Activated CD4-positive, alpha-beta T cell treated with anti-CD3 and anti-CD28 coated beads, Interleukin-2, amount 50 U/mL, for 16 hours (primary cell): ENCODE measurements around the gene TLR8.

Experiments used
- DNase-seq: peaks from one replicate; pipeline ENCODE4 v3.0.0-alpha.2; 2020

TLR8 gene

DNA sequence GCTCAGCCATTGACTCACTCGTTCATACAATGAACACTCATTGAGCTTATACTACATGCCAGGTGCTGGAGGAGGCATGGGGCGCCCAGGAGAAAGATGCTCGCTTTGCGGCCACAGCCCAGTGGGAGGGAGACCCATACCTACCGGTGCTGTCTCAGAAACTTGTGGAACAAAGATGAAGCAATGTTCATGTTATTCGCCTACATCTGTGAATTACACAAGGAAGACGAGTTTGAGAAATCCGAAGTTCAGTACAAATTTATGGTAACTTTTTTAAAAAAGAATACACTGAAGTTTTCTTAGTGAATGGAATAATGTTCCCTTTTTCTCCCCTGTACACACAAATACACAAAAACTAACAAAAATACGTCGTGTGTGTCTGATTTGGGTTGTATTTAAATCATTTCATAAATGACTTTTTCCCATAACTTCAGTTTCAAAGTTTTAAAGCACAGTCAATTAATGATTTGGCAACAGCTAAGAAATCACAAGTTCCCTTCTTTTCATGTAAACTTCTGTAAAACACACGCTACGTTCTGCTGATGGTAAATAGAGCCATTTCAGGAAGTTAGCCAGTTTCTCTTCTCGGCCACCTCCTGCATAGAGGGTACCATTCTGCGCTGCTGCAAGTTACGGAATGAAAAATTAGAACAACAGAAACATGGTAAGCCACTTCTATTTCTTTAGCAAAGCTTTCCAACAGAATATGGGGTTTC lies at the start of gene TLR8:
Gene TLR8, plus strand, starts transcription at position 575 of the 716 bp plus-strand sequence. Its CDS starts 87 bp downstream, at position 662.
- no peak for DNase-seq

GRCh38 chrX:12865359-12865758 lies 41.1 kb upstream of the TLR8 start:
- DNase-seq: no peak

DNA sequence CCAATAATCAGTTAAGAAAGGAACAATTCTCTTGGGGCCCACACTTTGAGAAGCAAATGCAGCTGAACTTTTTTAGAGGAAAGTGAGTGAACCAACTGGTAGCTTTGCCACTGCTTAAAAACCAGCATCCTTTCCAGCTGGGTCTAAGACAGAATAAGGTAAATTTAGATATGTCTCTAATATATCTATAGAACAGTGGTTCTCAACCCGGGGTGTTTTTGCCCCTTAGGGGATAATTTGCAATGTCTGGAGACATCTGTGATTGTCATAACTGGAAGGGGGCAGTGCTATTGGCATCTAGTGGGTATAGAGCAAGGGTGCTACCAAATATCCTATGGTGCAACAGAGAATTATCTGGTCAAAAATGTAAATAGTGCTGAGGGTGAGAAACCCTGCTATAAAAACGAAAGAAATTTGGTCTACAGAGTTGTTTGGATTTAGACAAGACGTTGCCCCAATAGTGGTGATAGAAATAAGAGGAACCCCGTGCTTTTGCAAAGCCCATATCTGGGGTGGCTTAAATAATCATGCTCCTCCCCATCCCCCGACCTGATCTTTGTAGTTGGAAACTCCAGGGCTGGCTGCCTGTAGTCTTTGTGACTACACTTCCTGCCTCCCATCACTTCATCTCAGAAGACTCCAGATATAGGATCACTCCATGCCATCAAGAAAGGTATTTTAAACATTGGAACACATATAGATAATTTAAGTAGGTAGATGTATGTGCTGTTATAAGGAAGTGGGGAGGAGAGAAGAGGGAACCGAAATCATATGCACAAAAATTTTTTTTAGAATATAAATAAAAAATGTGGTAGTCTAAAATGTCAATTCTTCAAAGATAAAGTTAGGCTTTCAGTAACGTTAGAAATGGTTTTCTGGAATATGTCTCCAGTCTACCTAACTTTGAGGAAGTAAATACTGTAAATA lies 39.7 kb upstream of the TLR8 start, which contains the start of gene TLR7:
Gene TLR7, plus strand, starts transcription at position 622 of the 927 bp plus-strand sequence. CDS start 507 bp downstream, outside the sequence.
- DNase-seq: no peak

GRCh38 chrX:12867685-12868084 lies 38.7 kb upstream of the TLR8 start:
- DNase-seq: no peak

DNA sequence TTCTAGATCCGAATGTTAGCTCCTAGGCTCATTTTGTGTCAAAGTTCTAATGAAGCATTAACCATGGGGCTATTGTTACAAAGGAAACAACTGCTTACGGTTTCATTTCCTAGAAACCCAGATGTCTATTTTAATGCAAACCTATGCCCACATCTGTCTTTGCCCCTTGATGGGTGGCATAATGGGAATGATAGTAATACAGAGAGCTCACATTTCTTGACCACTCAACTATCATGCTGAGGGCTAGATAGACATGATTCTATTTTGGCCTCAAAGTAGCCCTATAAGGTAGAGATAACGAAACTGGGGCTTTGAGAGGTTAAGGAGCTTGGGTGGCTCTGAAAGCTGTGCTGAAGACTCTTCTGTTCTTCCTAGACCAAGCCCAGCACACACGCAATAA lies 37.7 kb upstream of the TLR8 start:
- no peak for DNase-seq

GRCh38 chrX:12871257-12871656 lies 35.2 kb upstream of the TLR8 start:
- DNase-seq: no peak

GRCh38 chrX:12872741-12873140 lies 33.7 kb upstream of the TLR8 start:
- no peak for DNase-seq

- no peak for DNase-seq
Measured at GRCh38 chrX:12874581-12874980, 31.8 kb upstream of the TLR8 start.

DNA sequence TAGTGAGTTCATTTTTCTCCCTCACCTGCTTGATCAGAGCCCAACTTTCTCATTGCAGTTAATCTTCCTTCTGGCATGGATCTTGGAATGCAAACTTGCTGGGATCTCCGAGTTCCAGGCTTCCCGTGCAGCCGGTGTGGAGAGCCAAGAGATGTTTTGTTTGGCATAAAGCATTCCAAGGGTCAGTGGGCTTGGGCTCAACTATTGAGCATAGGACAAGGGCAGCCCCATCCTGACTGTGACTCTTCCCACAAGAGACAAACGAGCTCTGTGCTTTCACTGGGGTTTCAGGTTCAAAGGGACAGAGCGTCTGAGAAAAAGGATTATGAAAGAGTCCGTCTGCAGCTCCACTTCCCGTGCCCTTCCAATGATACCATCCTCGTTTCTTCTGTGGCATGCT lies 29.0 kb upstream of the TLR8 start:
- no peak for DNase-seq

- DNase-seq: no peak
Measured at GRCh38 chrX:12878536-12878935, 27.9 kb upstream of the TLR8 start.

DNA sequence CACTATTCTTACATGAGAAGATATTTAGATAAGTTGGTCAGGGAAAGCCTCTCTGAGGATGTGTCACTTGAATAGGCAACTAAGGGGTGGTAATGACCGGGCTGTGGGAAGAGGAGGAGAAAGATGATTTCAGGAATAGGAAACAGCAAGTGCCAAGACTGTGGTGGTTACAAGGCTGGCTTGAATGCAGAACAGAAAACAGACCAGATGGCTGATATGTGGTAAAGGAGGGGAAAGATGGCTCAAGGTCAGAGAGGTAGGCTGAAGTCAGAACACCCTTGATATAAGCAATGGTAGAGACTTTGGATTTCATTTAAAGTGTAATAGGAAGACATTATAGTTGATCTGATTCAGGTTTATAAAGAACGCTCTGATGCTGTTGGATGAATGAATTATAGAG lies 24.5 kb upstream of the TLR8 start:
- no peak for DNase-seq

DNA sequence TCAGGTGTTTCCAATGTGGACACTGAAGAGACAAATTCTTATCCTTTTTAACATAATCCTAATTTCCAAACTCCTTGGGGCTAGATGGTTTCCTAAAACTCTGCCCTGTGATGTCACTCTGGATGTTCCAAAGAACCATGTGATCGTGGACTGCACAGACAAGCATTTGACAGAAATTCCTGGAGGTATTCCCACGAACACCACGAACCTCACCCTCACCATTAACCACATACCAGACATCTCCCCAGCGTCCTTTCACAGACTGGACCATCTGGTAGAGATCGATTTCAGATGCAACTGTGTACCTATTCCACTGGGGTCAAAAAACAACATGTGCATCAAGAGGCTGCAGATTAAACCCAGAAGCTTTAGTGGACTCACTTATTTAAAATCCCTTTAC lies 20.9 kb upstream of the TLR8 start:
- no peak for DNase-seq

DNA sequence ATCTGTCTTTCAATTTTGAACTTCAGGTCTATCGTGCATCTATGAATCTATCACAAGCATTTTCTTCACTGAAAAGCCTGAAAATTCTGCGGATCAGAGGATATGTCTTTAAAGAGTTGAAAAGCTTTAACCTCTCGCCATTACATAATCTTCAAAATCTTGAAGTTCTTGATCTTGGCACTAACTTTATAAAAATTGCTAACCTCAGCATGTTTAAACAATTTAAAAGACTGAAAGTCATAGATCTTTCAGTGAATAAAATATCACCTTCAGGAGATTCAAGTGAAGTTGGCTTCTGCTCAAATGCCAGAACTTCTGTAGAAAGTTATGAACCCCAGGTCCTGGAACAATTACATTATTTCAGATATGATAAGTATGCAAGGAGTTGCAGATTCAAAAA lies 19.9 kb upstream of the TLR8 start:
- DNase-seq: no peak

DNA sequence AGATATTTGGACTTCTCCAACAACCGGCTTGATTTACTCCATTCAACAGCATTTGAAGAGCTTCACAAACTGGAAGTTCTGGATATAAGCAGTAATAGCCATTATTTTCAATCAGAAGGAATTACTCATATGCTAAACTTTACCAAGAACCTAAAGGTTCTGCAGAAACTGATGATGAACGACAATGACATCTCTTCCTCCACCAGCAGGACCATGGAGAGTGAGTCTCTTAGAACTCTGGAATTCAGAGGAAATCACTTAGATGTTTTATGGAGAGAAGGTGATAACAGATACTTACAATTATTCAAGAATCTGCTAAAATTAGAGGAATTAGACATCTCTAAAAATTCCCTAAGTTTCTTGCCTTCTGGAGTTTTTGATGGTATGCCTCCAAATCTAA lies 19.3 kb upstream of the TLR8 start:
- no peak for DNase-seq

DNA sequence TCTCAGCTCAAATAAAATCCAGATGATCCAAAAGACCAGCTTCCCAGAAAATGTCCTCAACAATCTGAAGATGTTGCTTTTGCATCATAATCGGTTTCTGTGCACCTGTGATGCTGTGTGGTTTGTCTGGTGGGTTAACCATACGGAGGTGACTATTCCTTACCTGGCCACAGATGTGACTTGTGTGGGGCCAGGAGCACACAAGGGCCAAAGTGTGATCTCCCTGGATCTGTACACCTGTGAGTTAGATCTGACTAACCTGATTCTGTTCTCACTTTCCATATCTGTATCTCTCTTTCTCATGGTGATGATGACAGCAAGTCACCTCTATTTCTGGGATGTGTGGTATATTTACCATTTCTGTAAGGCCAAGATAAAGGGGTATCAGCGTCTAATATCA lies 18.7 kb upstream of the TLR8 start:
- DNase-seq: no peak

- DNase-seq: peak; percentile 3
Measured at GRCh38 chrX:12890467-12890866, 16.0 kb upstream of the TLR8 start.

- no peak for DNase-seq
Measured at GRCh38 chrX:12891171-12891570, 15.2 kb upstream of the TLR8 start.

GRCh38 chrX:12891915-12892506 lies 14.4 kb upstream of the TLR8 start:
- DNase-seq: no peak

DNA sequence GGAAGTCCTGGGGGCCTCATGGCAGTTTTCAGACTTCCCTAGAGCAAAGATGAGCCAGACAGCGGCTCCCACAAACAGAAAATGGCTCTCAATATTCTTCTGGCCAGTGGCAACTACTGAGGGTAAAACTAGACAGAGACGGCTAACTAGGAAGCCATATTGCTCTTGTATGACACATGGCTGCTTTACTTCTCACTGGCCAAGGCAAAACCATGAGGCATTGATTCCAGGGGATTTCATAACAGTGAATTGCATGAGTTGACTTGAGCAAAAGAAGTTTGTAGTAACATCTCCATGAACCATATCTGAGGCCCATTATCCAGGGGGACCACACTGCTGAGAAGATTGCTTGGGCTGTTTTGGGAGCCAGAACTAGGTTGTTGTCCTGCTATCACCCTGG lies 13.7 kb upstream of the TLR8 start:
- no peak for DNase-seq

GRCh38 chrX:12894074-12895030 lies 12.1 kb upstream of the TLR8 start:
- DNase-seq: peak; percentile 14

DNA sequence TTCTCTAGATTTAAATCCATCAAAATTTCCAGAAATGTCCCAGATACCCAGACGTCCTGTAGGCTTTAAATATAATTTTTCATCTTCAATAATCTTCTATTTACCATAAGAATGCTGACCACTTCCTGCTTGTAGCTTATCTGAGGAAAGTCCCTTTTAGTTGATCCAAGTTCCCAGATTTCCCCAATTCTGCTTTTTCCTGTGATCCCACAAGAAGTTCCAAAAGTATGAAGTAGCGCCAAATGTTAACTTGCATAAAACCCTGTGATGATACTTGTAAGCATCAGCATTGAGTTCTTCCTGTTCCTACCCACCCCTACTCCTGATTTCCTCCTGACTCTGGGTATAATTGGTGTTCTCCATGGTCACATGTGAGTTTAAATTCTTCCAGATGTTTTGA lies 10.6 kb upstream of the TLR8 start:
- no peak for DNase-seq

- no peak for DNase-seq
Measured at GRCh38 chrX:12896935-12897334, 9.5 kb upstream of the TLR8 start.

GRCh38 chrX:12898073-12898472 lies 8.3 kb upstream of the TLR8 start:
- DNase-seq: no peak
